DMS 273 (cell line): ENCODE data around the gene MSGN1.

ENCODE experiments used
- DNase-seq: peaks from one replicate; lab custom pipeline; 2025; ENCODE audit not compliant: unreplicated experiment; lab: John Stamatoyannopoulos, UW

The MSGN1 gene

GRCh38 chr2:17845806-17846205, 29.5 kb downstream of the MSGN1 start:
- no peak for DNase-seq

DNA sequence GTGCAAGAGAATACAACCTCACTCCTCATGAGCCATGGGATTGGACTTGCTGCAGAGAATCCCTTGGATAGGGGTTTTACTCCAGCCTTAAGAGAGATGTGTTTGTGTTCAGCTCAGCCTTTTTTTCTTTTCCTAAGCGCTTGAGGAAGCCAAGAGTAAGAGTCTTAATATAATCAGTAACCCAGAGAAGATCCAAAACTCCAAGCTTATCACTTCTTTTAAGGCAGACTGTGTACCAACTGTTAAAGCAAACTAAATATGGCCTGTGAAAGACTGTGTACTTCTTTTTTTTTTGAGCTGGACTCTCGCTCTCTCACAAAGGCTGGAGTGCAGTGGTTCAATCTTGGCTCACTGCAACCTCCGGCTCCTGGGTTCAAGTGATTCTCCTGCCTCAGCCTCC, 30.4 kb downstream of the MSGN1 start:
- no peak for DNase-seq

GRCh38 chr2:17847236-17847635, 31.0 kb downstream of the MSGN1 start:
- no peak for DNase-seq

- DNase-seq: no peak
Measured at GRCh38 chr2:17849275-17849674, 33.0 kb downstream of the MSGN1 start.

- peak; percentile 10 for DNase-seq
Measured at GRCh38 chr2:17850151-17850550, 33.9 kb downstream of the MSGN1 start.

DNA sequence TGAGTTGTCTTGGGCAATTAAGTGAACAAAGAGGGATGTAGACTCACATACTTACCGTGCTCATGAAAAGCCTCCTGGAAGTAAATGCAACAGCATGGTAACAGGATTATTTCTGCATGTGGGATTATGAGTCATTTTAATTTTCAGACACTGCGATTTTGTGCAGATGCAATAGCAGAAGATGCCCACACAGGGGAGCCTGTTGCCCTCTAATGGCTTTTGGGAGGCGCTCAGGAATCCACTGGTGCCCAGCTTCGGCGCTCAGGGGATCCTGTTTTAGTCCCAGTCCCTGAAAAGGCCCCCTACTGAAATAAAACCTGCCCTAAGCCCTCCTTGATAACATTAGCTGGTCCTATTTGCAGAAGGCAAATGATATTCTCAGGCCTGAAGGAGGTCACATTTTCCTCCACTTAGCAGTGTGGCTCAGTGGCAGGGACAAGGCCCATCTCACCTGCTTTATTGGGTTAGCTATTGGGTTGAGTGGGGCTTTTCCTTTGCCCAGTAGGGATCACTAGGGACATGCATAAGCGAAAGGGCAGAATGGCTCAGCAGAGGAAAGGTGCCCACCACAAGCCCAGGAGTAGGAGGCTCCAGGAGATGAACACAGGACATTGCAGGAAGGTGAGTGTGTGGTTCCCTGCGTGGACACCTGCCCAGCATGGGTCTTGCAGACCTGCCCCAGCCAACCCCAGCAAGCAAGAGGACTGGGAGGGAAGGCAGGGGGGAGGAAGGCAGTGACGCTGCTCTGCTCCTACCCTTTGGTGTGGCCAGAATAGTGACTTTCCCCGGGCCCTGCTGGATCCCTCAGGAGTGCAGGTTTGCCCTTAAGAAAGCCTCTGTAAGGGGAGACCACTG, 35.7 kb downstream of the MSGN1 start:
- DNase-seq: peak; percentile 85

- no peak for DNase-seq
Measured at GRCh38 chr2:17853799-17854198, 37.5 kb downstream of the MSGN1 start.

GRCh38 chr2:17857021-17857420, 40.8 kb downstream of the MSGN1 start:
- peak; percentile 69 for DNase-seq

DNA sequence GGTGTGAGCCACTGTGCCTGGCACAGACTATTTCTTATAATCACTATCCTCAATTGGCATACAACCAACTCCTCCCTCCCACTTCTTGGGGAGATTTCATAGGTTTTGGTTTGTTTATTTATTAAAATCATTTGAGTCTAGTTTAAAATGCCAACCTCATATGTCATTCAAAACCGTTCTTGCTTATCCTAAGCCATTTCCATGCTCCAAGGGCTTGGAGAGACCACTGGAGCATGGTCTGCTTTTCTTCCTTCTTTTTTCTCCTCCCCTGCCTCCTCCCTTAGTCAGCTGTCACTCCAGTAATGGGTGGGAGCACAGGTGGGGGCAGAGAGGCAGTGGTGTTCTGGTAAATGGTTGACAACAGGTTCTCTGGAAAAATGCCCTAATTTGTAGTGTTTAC, 41.8 kb downstream of the MSGN1 start:
- DNase-seq: peak; percentile 28

GRCh38 chr2:17863539-17863938, 47.3 kb downstream of the MSGN1 start:
- no peak for DNase-seq

GRCh38 chr2:17864676-17865075, 48.4 kb downstream of the MSGN1 start:
- no peak for DNase-seq

- no peak for DNase-seq
Measured at GRCh38 chr2:17867133-17867532, 50.9 kb downstream of the MSGN1 start.
